Stomach (tissue), 9 donors: ENCODE measurements around the gene IL4R. TPM values are rescaled to one million over a fixed set of nuclear protein-coding genes. Genes with fewer than 3 reads are reported as not detected.

Source experiments
- DNase-seq, 2 donors: peaks; one replicate each; pipeline versions ENCODE4 v3.0.0 to v3.0.0-alpha.2; 2013 to 2019
- H3K27ac ChIP-seq, 5 donors: fragments of 200-600 bp in 4 of 5; sonication (generic) in 4 of 5; one replicate each; pipeline ENCODE4 v1.5.1; 2013 to 2019; ENCODE audit warnings: mild to moderate bottlenecking in 1 of 5, moderate library complexity in 1 of 5
- H3K27me3 ChIP-seq, 3 donors: fragments of 200-600 bp; sonication (generic); one replicate each; pipeline ENCODE4 v1.5.1; 2017 to 2019; ENCODE audit warnings: mixed run types in 1 of 3
- H3K36me3 ChIP-seq, 4 donors: fragments of 200-600 bp; sonication (generic); 1 replicate in 3 of 4; 2 replicates in 1 of 4; pipeline ENCODE4 v1.5.1; 2016 to 2019
- H3K4me1 ChIP-seq, 4 donors: fragments of 200-600 bp; sonication (generic); one replicate each; pipeline ENCODE4 v1.5.1; 2016 to 2019
- H3K4me3 ChIP-seq, 4 donors: fragments of 200-600 bp; sonication (generic) in 3 of 4; one replicate each; pipeline ENCODE4 v1.5.1; 2016 to 2019; ENCODE audit warnings: mild to moderate bottlenecking in 1 of 4
- H3K9me3 ChIP-seq, 4 donors: fragments of 200-600 bp; sonication (generic); one replicate each; pipeline ENCODE4 v1.5.1; 2016 to 2019
- CTCF ChIP-seq, 7 experiments: fragments of 450-650 bp in 4 of 7; fragments of 200-600 bp in 3 of 7; sonication (generic) in 3 of 7; IDR thresholded peaks; one replicate each; pipeline ENCODE4 v1.5.1; 2016 to 2019; ENCODE audit warnings: antibody characterized with exemption in 7 of 7, control low read depth in 2 of 7, mild to moderate bottlenecking in 1 of 7
- EP300 ChIP-seq: sonication (generic); formaldehyde crosslinking; IDR thresholded peaks from one replicate; pipeline ENCODE4 v1.6.1; 2017; ENCODE audit warnings: antibody characterized with exemption
- POLR2A ChIP-seq, 4 donors: fragments of 450-650 bp; IDR thresholded peaks; one replicate each; pipeline ENCODE4 v1.6.1; 2016; ENCODE audit warnings: antibody characterized with exemption in 4 of 4, control low read depth in 2 of 4, mild to moderate bottlenecking in 1 of 4, moderate library complexity in 1 of 4
- POLR2AphosphoS5 ChIP-seq, 3 donors: sonication (generic); formaldehyde crosslinking; IDR thresholded peaks; one replicate each; pipeline ENCODE4 v1.6.1; 2016; ENCODE audit warnings: antibody characterized with exemption in 3 of 3
- WGBS, 5 donors: extraction: QIAGEN DNeasy Blood & Tissue Kit in 3 of 5; methylation state at CpG; one replicate each; pipeline versions ENCODE4 v1.1.5 to v1.1.7; 2013 to 2018; 5-methylcytosine and 5-hydroxymethylcytosine counted together
- intact Hi-C: fragments of 100-400 bp; cut with DNase I; formaldehyde crosslinking; loops from one replicate; pipeline ENCODE4 v1.15.1; 2023; ENCODE audit warnings: low total_unique reads
- polyA plus RNA-seq, 3 donors: library from polyadenylated mRNA; stranded (reverse); fragments of 200-250 nt; gene quantifications; one replicate each; pipeline ENCODE4 v1.2.3, GENCODE V29; 2013
- total RNA-seq, 5 donors: library from RNA; depleted of rRNA; stranded (reverse); fragments of >200 nt; gene quantifications; one replicate each; pipeline versions ENCODE4 v1.1.0 to v1.2.3, GENCODE V29; 2014 to 2016
- donor health status: healthy with polysubstance abuse.
- donor health status: Bipolar disorder and iron deficiency.
- donor health status: healthy.

IL4R gene
- total and polyA plus RNA-seq, 8 donors, result 17.4 to 120 (median 52.4) TPM

DNA sequence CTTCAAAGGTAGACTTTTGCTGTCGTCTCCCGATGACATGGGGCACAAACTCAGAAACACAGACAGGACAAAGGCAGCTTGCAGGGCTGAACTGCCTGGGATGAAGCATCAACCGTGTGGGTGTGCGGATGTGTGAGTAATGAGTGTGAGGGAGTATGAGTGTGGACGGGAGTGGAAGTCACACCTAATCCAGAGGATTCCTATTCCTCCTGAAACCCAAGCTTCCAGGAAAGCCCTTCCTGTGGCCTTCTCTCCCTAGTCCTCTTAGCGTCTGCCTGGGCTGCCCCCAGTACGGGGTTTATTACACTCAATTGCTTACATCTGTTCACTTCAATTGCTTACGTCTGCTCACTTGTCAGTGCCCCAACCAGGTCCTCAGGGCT lies 2.3 kb upstream of the IL4R start:
- DNase-seq, result no peak
- Histone ChIP-seq H3K4me3 (no peak overlapping the region), H3K4me1 (peaks cover 16 to 29% (median 25%) of the 10 kb centered on the region in 4 donors), H3K36me3 (no peaks in the 10 kb centered on the region), H3K9me3 (no peaks in the 10 kb centered on the region), H3K27me3 (no peaks in the 10 kb centered on the region), H3K27ac (no peak overlapping the region)
- intact Hi-C loops, result loop anchor here (10.0 kb wide), 1 partner anchor 53 kb away; no protein-coding TSS in a partner anchor
- WGBS, 5 donors, result 56 to 67% (median 66%) methylated on average over 8 of the region's 8 CpGs
- TF ChIP-seq POLR2AphosphoS5 (IDR thresholded peaks at IDR 0.05), result no peak

DNA sequence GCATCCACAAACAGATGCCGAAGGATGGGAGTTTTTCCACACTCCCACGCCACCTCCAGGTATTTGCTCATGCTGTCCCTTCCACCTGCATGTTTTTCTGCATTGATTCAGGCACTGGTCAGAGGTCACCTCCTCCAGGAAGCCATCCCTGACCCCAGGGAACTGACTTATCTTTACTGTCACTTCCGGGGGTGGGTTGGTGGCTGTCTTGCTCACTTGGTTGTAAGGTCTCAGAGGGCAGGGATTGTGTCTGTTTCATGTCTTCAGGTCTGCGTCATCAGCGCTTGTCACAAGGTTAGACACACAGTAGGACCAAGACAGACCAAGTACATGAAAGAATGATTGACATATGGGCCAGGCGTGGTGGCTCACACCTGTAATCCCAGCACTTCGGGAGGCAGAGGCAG lies 1.9 kb upstream of the IL4R start:
- H3K27me3 ChIP-seq, result no peaks in the 10 kb centered on the region
- H3K4me1 ChIP-seq, result peaks cover 20 to 34% (median 30%) of the 10 kb centered on the region in 4 donors
- no peak for DNase-seq
- H3K36me3 ChIP-seq, result no peaks in the 10 kb centered on the region
- H3K27ac ChIP-seq, result no peak overlapping the region
- WGBS, 5 donors, result 74 to 86% (median 78%) methylated on average over 7 of the region's 7 CpGs
- TF ChIP-seq POLR2AphosphoS5 (IDR thresholded peaks at IDR 0.05), result no peak
- TF ChIP-seq EP300, result no peak
- TF ChIP-seq POLR2A (IDR thresholded peaks at IDR 0.05), result no peak
- no peak for TF ChIP-seq CTCF (IDR thresholded peaks at IDR 0.05)
- H3K4me3 ChIP-seq, result no peak overlapping the region
- no peaks in the 10 kb centered on the region for H3K9me3 ChIP-seq
- intact Hi-C loops, result loop anchor here (10.0 kb wide), 1 partner anchor 53 kb away; no protein-coding TSS in a partner anchor

- WGBS, 5 donors, result 62 to 67% (median 66%) methylated on average over 11 of the region's 11 CpGs
- Histone ChIP-seq H3K27me3 (no peaks in the 10 kb centered on the region), H3K27ac (peak overlapping the region; percentile 93 to 100 (median 100)), H3K4me1 (peaks cover 28 to 43% (median 39%) of the 10 kb centered on the region in 4 donors), H3K9me3 (no peaks in the 10 kb centered on the region), H3K36me3 (no peaks in the 10 kb centered on the region), H3K4me3 (peak overlapping the region; percentile 71 to 98 (median 86))
- TF ChIP-seq POLR2AphosphoS5 (IDR thresholded peaks at IDR 0.05) (no peak), POLR2A (IDR thresholded peaks at IDR 0.05) (no peak), EP300 (no peak), CTCF (IDR thresholded peaks at IDR 0.05) (no peak)
- intact Hi-C loops, result loop anchor here (10.0 kb wide), 1 partner anchor 52 kb away; no protein-coding TSS in a partner anchor
- no peak for DNase-seq
Observed at GRCh38 chr16:27312580-27313421, 973 bp upstream of the IL4R start.

DNA sequence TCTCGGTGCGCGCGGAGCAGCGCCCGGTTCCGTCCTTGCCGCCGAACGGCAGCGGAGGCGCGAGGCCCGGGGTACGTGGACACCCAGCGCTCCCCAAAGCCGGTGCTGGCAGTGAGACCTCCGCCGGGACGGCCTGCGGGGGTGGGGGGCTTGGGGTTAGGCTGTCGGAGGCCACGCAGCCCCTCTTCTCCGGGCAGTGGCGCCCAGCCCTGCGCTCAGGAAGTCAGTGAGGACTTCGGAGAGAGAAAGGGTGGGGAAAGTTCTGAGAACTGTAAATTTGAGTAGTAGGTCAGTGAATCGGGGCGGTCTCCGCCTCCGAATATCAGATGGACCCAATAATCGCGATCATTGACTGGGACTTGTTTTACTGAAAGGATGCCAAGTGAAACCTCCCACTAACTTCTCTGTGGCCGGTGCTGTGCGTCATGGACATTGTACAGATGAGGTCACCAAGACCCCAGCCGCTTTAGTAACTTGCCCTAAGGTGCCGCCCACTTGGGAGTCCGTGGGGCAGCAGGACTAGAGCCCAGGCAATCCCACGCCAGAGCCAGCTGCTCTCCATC lies 468 bp downstream of the IL4R start:
- intact Hi-C loops, result loop anchor here (10.0 kb wide), 1 partner anchor 51 kb away; no protein-coding TSS in a partner anchor
- 0 to 1% (median 1%) methylated on average over 23 to 39 of the region's 39 CpGs for WGBS, 5 donors
- peaks cover 40 to 57% (median 53%) of the 10 kb centered on the region in 4 donors for H3K4me1 ChIP-seq

More for the DNA sequence above, 468 bp downstream of the IL4R start:
- H3K9me3 ChIP-seq, result no peaks in the 10 kb centered on the region
- H3K4me3 ChIP-seq, result peak overlapping the region; percentile 71 to 98 (median 86)
- peak overlapping the region; percentile 93 to 100 (median 100) for H3K27ac ChIP-seq
- no peaks in the 10 kb centered on the region for H3K27me3 ChIP-seq
- TF ChIP-seq CTCF (IDR thresholded peaks at IDR 0.05) (no peak), POLR2AphosphoS5 (IDR thresholded peaks at IDR 0.05) (peak in 2 of 3 donors; percentile 71 to 84)
- DNase-seq, result peak; percentile 57 to 89
- no peaks in the 10 kb centered on the region for H3K36me3 ChIP-seq
